Measurements from ENCODE around the gene MRRF. TPM values are rescaled to one million over a fixed set of nuclear protein-coding genes. Genes with fewer than 3 reads are reported as not detected.

The MRRF gene
- total RNA-seq, 6 donors from 2014 or later = 21.4 to 54.5 (median 29.7) TPM

DNA sequence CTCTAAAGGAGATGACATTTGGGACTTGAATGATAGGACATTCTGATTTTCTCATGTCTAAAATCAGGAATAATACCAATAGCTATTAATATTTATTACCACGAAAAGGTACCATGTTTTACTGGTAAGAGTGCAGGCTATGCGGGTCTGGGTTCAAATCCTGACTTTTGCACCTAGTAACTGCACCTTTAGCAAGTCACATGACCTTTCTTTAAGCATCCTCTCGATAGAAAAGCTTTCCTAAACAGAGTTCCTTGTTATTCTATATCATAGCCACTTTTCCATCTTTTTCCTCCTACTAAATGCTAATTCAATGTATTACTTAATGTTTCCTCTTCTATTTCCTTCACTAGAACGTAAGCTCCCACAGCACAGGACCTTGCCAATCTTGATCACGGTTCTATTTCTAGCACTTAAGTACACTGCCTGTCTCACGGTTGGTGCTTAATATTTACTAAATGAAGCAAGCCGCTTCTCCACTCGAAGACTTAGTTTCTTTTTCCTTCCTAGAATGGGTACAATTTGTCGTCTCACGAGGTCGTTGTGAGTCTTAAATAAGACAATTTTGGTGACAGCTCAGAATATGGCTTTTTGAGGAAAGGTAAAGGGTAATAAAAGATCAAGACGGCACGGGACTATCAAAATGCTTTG lies 858 bp upstream of the MRRF start:
- Histone ChIP-seq H3K4me3 (peak overlapping the region; percentile 66 to 83 (median 76)), H3K27ac (peak overlapping the region; percentile 91 to 97 (median 96)), H3K9me3 (no peaks in the 10 kb centered on the region), H3K4me1 (peaks cover 31 to 47% (median 36%) of the 10 kb centered on the region in 4 donors), H3K36me3 (peaks cover 9 to 25% (median 18%) of the 10 kb centered on the region in 4 donors), H3K27me3 (no peaks in the 10 kb centered on the region)
- ATAC-seq (ENCODE audit: low FRiP score in 2 of 2) (no peak), DNase-seq (no peak)
- TF ChIP-seq POLR2AphosphoS5 (IDR thresholded peaks at IDR 0.05) (no peak), POLR2A (IDR thresholded peaks at IDR 0.05) (no peak), EP300 (IDR thresholded peaks at IDR 0.05) (no peak)
- TF ChIP-seq, protein P1, sequence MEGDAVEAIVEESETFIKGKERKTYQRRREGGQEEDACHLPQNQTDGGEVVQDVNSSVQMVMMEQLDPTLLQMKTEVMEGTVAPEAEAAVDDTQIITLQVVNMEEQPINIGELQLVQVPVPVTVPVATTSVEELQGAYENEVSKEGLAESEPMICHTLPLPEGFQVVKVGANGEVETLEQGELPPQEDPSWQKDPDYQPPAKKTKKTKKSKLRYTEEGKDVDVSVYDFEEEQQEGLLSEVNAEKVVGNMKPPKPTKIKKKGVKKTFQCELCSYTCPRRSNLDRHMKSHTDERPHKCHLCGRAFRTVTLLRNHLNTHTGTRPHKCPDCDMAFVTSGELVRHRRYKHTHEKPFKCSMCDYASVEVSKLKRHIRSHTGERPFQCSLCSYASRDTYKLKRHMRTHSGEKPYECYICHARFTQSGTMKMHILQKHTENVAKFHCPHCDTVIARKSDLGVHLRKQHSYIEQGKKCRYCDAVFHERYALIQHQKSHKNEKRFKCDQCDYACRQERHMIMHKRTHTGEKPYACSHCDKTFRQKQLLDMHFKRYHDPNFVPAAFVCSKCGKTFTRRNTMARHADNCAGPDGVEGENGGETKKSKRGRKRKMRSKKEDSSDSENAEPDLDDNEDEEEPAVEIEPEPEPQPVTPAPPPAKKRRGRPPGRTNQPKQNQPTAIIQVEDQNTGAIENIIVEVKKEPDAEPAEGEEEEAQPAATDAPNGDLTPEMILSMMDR (IDR thresholded peaks at IDR 0.05) = no peak
- WGBS, 2 donors = 10% methylated on average over 13 of the region's 13 CpGs

DNA sequence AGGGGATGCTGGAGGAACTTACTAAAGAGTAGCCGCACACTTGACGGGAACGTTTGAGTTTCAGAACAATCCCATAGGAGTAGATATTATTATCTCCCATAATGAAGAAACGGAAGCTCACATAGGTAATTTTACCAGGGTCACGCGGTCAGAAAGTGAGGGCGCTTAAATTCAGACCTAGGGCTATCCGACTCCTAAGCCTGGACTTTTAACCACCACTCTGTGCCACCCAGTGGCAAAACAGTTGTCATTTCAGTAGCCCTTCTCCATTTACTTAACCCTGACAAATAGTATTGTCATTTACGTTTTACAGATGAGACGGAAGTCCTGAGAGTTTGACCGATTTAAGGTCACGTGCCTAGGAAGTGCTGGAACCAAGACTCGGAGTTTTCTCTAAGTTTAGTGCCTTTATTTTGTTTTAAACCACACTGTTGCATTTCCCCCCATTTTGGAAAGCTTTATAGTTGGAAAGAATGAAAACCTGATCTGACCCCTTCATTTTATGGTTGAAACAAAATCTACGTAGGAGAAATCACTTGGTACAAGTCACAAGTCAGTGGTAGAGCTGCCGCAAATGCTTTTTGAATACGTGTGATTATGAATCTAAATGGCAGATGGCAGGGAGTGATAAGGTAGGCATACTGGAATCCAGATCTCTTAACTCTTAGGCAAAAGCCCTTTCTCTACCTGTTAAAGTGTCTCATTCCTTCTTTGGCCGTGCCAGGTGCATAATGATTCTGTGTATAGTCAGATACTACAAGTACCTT lies 650 bp downstream of the MRRF start:
- ATAC-seq (ENCODE audit: low FRiP score in 2 of 2) = peak in 1 of 2 donors; percentile 44
- Histone ChIP-seq H3K27ac (peak overlapping the region; percentile 91 to 97 (median 96)), H3K9me3 (no peaks in the 10 kb centered on the region), H3K27me3 (no peaks in the 10 kb centered on the region), H3K4me1 (peaks cover 31 to 47% (median 36%) of the 10 kb centered on the region in 4 donors), H3K36me3 (peaks cover 3 to 10% (median 4%) of the 10 kb centered on the region in 4 donors), H3K4me3 (peak overlapping the region; percentile 66 to 83 (median 76))
- 7 to 8% methylated on average over 17 of the region's 17 CpGs for WGBS, 2 donors
- DNase-seq = no peak
- TF ChIP-seq POLR2AphosphoS5 (IDR thresholded peaks at IDR 0.05) = no peak
- TF ChIP-seq, protein P1 (IDR thresholded peaks at IDR 0.05) = peak in 1 of 6 experiments; percentile 7

DNA sequence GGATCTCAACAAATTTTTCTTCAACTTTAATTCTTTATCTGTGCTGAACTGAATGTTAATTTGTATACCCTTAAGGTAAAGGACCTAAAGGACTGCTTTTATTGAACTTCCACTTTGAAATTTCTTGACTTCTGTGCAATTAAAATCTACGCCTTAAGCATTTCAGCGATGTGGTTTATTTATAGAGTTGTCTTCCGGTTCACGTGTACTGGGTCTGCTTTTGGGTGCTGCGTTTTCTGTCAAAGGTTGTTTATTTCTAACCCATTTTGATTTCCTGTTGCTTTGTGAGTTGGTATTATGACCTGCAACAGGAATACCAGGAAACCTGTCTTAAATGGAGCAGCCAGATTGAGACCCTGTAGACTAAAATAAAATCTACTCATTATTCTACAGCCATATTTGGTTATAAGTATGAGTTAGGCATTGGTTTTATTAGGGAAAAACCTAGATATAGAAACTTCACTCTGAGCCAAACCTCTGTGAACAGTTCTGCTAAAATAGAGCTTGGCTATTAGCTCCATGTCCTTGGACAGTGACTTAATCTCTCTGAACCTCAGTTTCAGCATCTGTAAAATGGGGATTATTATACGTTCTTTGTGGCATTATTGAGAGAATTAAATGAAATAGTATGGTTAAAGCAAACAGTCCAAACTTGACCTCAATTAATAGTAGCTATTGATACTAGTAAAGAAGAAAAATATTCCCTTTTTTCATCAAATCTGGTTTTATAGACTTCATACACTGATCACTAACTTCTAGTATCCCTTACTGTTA lies 3.5 kb downstream of the MRRF start:
- Histone ChIP-seq H3K27me3 (no peaks in the 10 kb centered on the region), H3K36me3 (peaks cover 0 to 23% (median 5%) of the 10 kb centered on the region in 4 donors), H3K4me1 (peaks cover 12 to 29% (median 19%) of the 10 kb centered on the region in 4 donors), H3K27ac (no peak overlapping the region), H3K9me3 (no peaks in the 10 kb centered on the region), H3K4me3 (no peak overlapping the region)
- DNase-seq (no peak), ATAC-seq (ENCODE audit: low FRiP score in 2 of 2) (no peak)
- TF ChIP-seq EP300 (IDR thresholded peaks at IDR 0.05) (no peak), POLR2AphosphoS5 (IDR thresholded peaks at IDR 0.05) (no peak), POLR2A (IDR thresholded peaks at IDR 0.05) (no peak)
- TF ChIP-seq, protein P1 (IDR thresholded peaks at IDR 0.05) = no peak
- WGBS, 2 donors = 72 to 79% methylated on average over 6 of the region's 6 CpGs

DNA sequence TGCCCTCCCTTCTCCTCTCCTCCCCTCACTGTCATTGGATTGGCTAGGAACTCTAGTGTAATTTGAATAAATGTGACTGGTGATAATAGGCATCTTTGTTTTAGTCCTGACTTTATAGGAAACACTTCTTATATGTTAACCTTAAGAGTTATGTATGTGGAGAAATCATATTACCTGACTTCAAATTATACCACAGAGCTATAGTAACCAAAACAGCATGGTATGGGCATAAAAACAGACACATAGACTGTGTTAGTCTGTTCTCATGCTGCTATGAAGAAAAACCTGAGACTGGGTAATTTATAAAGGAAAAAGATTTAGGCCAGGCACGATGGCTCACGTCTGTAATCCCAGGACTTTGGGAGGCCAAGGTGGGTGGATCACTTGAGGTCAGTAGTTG lies 9.4 kb downstream of the MRRF start:
- H3K27ac ChIP-seq = no peak overlapping the region
- H3K9me3 ChIP-seq = peaks cover 0 to 10% (median 5%) of the 10 kb centered on the region in 4 donors
- no peaks in the 10 kb centered on the region for H3K4me1 ChIP-seq
- peaks cover 0 to 34% (median 5%) of the 10 kb centered on the region in 4 donors for H3K36me3 ChIP-seq
- H3K4me3 ChIP-seq = no peak overlapping the region
- TF ChIP-seq EP300 (IDR thresholded peaks at IDR 0.05) (no peak), POLR2AphosphoS5 (IDR thresholded peaks at IDR 0.05) (no peak), POLR2A (IDR thresholded peaks at IDR 0.05) (no peak)
- TF ChIP-seq, protein P1 (IDR thresholded peaks at IDR 0.05) = no peak
- DNase-seq (no peak), ATAC-seq (ENCODE audit: low FRiP score in 2 of 2) (no peak)
- WGBS, 2 donors = 95 to 98% methylated on average over 2 of the region's 2 CpGs
- no peaks in the 10 kb centered on the region for H3K27me3 ChIP-seq
